GM18508 (cell line): Measurements from ENCODE around the gene NFKBIZ.
"Not testable (repeated sequence)": the region's sequence is repeated elsewhere in the genome, so short reads cannot be mapped to it uniquely, and the experiment has no call there.

Source experiments
- ATAC-seq: cut with Tn5 transposase; IDR thresholded peaks from one replicate; pipeline ENCODE4 v1.9.1; 2021; ENCODE audit warnings: moderate number of reproducible peaks; ENCODE audit not compliant: insufficient read depth, unreplicated experiment

The NFKBIZ gene

DNA sequence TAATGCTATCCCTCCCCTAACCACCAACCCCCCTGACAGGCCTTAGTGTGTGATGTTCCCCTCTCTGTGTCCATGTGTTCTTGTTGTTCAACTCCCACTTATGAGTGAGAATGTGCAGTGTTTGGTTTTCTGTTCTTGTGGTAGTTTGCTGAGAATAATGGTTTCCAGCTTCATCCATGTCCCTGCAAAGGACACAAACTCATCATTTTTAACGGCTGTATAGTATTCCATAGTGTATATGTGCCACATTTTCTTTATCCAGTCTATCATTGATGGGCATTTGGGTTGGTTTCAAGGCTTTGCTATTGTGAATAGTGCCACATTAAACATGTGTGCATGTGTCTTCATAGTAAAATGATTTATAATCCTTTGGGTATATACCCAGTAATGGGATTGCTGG, 56.3 kb downstream of the NFKBIZ start:
- ATAC-seq, result not testable (repeated sequence)
